H1 (cell line): Measurements from ENCODE around the gene RXRA. TPM values are rescaled to one million over a fixed set of nuclear protein-coding genes. Genes with fewer than 3 reads are reported as not detected.

ENCODE experiments used
- CTCF ChIA-PET: fragments of 300-600 bp; sonication (Branson Sonifier 250); formaldehyde crosslinking; loops from one replicate; lab custom pipeline; 2021; ENCODE audit not compliant: partially characterized antibody; lab: Charles Lee
- POLR2A ChIA-PET: fragments of 300-600 bp; sonication (Branson Sonifier 250); formaldehyde crosslinking; loops from one replicate; lab custom pipeline; 2021; ENCODE audit warnings: inconsistent platforms; ENCODE audit not compliant: partially characterized antibody; lab: Charles Lee
- DNase-seq, 2 experiments: peaks; one replicate each; pipeline versions ENCODE4 v3.0.0 to v3.0.0-alpha.2; 2010 to 2022; ENCODE audit warnings: low spot score in 2 of 2, low read depth in 1 of 2, mixed read lengths in 1 of 2
- FAIRE-seq: peaks from 2 replicates; lab custom pipeline; 2011; peaks lifted over from hg19 to GRCh38; lab: Jason Lieb, UNC
- H2AFZ ChIP-seq: 2 replicates; pipeline ENCODE4 v1.8.1; 2012; ENCODE audit warnings: low read length, inconsistent platforms
- H2AK5ac ChIP-seq: 2 replicates; pipeline ENCODE4 v1.6.1; 2013; ENCODE audit warnings: low read depth, low read length
- H2BK120ac ChIP-seq: replicated peaks from 2 replicates; pipeline ENCODE3; 2013; ENCODE audit warnings: low read depth, low read length, inconsistent platforms
- H2BK12ac ChIP-seq: 2 replicates; pipeline ENCODE4 v1.6.1; 2013; ENCODE audit warnings: low read depth, low read length
- H2BK15ac ChIP-seq: 2 replicates; pipeline ENCODE4 v1.6.1; 2013; ENCODE audit warnings: low read length
- H2BK20ac ChIP-seq: 2 replicates; pipeline ENCODE4 v1.6.1; 2013; ENCODE audit warnings: low read length
- H2BK5ac ChIP-seq: 2 replicates; pipeline ENCODE4 v1.6.1; 2013; ENCODE audit warnings: low read depth, low read length
- H3K14ac ChIP-seq: 2 replicates; pipeline ENCODE4 v1.6.1; 2013; ENCODE audit warnings: inconsistent platforms; ENCODE audit not compliant: insufficient read length
- H3K18ac ChIP-seq: 2 replicates; pipeline ENCODE4 v1.6.1; 2013; ENCODE audit warnings: low read length; ENCODE audit errors: extremely low read depth
- H3K23ac ChIP-seq: 2 replicates; pipeline ENCODE4 v1.6.1; 2013; ENCODE audit warnings: inconsistent platforms; ENCODE audit not compliant: insufficient read length
- H3K23me2 ChIP-seq: 2 replicates; pipeline ENCODE4 v1.6.1; 2013; ENCODE audit warnings: low read depth, low read length
- H3K27ac ChIP-seq: 2 replicates; pipeline ENCODE4 v1.6.1; 2011; ENCODE audit warnings: low read depth, low read length, inconsistent platforms
- H3K27me3 ChIP-seq, 4 experiments: replicated peaks in 1 of 4; 1 replicate in 1 of 4; 2 replicates in 3 of 4; pipeline versions ENCODE4 v1.6.1 to v1.8.1; 2011 to 2013; ENCODE audit warnings: low read length in 3 of 4, mild to moderate bottlenecking in 3 of 4, inconsistent platforms in 2 of 4, mixed read lengths in 2 of 4, moderate library complexity in 1 of 4; ENCODE audit not compliant: control insufficient read depth in 3 of 4, insufficient read depth in 3 of 4; ENCODE audit errors: extremely low read depth in 1 of 4
- H3K36me3 ChIP-seq, 4 experiments: 2 replicates each; pipeline versions ENCODE4 v1.6.1 to v1.8.1; 2011 to 2013; ENCODE audit warnings: mild to moderate bottlenecking in 4 of 4, low read length in 3 of 4, moderate library complexity in 2 of 4, control low read depth in 1 of 4, inconsistent platforms in 1 of 4; ENCODE audit not compliant: insufficient read depth in 4 of 4, control insufficient read depth in 2 of 4
- H3K4ac ChIP-seq: replicated peaks from 2 replicates; pipeline ENCODE3; 2013; ENCODE audit warnings: low read length, low read depth, mixed read lengths, inconsistent platforms; ENCODE audit not compliant: insufficient read length
- H3K4me1 ChIP-seq, 4 experiments: replicated peaks in 1 of 4; 1 replicate in 1 of 4; 2 replicates in 3 of 4; pipeline versions ENCODE4 v1.6.1 to v1.8.1; 2011 to 2013; ENCODE audit warnings: low read length in 3 of 4, inconsistent platforms in 2 of 4, mixed read lengths in 1 of 4; ENCODE audit not compliant: insufficient read depth in 4 of 4, control insufficient read depth in 3 of 4
- H3K4me2 ChIP-seq, 2 experiments: 2 replicates each; pipeline versions ENCODE4 v1.6.1 to v1.8.1; 2011 to 2013; ENCODE audit warnings: low read depth in 2 of 2, low read length in 2 of 2, control low read depth in 1 of 2, inconsistent platforms in 1 of 2, mild to moderate bottlenecking in 1 of 2; ENCODE audit not compliant: insufficient read depth in 1 of 2
- H3K4me3 ChIP-seq, 4 experiments: fragments of 200-600, 300-600 bp in 1 of 4; sonication (generic), shearing (Covaris generic), sonication (Bioruptor Twin) in 1 of 4; 2 replicates each; pipeline versions ENCODE4 v1.5.1 to v1.8.1; 2011 to 2016; ENCODE audit warnings: low read length in 4 of 4, low read depth in 3 of 4, control low read depth in 2 of 4, inconsistent platforms in 2 of 4, mild to moderate bottlenecking in 2 of 4, mixed read lengths in 1 of 4, moderate library complexity in 1 of 4; ENCODE audit not compliant: insufficient read depth in 2 of 4; ENCODE audit errors: extremely low read depth in 1 of 4
- H3K56ac ChIP-seq: replicated peaks from 2 replicates; pipeline ENCODE3; 2013; ENCODE audit warnings: low read depth, mild to moderate bottlenecking, mixed read lengths, low read length, inconsistent platforms; ENCODE audit not compliant: insufficient read length
- H3K79me1 ChIP-seq: 2 replicates; pipeline ENCODE4 v1.6.1; 2013; ENCODE audit warnings: low read depth, low read length, control low read depth
- H3K79me2 ChIP-seq, 2 experiments: 2 replicates each; pipeline versions ENCODE4 v1.6.1 to v1.8.1; 2012 to 2013; ENCODE audit warnings: low read length in 2 of 2, mild to moderate bottlenecking in 2 of 2, inconsistent platforms in 1 of 2; ENCODE audit not compliant: insufficient read depth in 2 of 2, control insufficient read depth in 1 of 2
- H3K9ac ChIP-seq, 4 experiments: replicated peaks in 1 of 4; 1 replicate in 1 of 4; 2 replicates in 3 of 4; pipeline versions ENCODE4 v1.6.1 to v1.8.1; 2011 to 2013; ENCODE audit warnings: low read depth in 3 of 4, low read length in 3 of 4, control low read depth in 2 of 4, mild to moderate bottlenecking in 2 of 4, moderate library complexity in 2 of 4, inconsistent platforms in 1 of 4; ENCODE audit errors: extremely low read depth in 1 of 4
- H3K9me3 ChIP-seq, 2 experiments: 2 replicates each; pipeline versions ENCODE4 v1.6.1 to v1.8.1; 2012 to 2013; ENCODE audit warnings: mild to moderate bottlenecking in 2 of 2, moderate library complexity in 2 of 2, control low read depth in 1 of 2, inconsistent platforms in 1 of 2, low read depth in 1 of 2, low read length in 1 of 2, mixed read lengths in 1 of 2; ENCODE audit not compliant: insufficient read depth in 2 of 2
- H4K20me1 ChIP-seq, 2 experiments: replicated peaks in 1 of 2; 2 replicates each; pipeline versions ENCODE3 to v1.8.1; 2011 to 2013; ENCODE audit warnings: inconsistent platforms in 2 of 2, low read length in 2 of 2, mild to moderate bottlenecking in 1 of 2; ENCODE audit not compliant: insufficient read depth in 2 of 2, control insufficient read depth in 1 of 2
- H4K5ac ChIP-seq: 2 replicates; pipeline ENCODE4 v1.6.1; 2013; ENCODE audit warnings: low read length, low read depth, mixed read lengths, inconsistent platforms; ENCODE audit not compliant: insufficient read length
- H4K8ac ChIP-seq: 2 replicates; pipeline ENCODE4 v1.8.0; 2013; ENCODE audit warnings: mild to moderate bottlenecking, moderate library complexity, low read length, inconsistent platforms; ENCODE audit not compliant: insufficient read depth; ENCODE audit errors: extremely low read depth
- H4K91ac ChIP-seq: replicated peaks from 2 replicates; pipeline ENCODE3; 2013; ENCODE audit warnings: low read length, mixed read lengths, inconsistent platforms; ENCODE audit not compliant: insufficient read length
- CHD2 ChIP-seq: IDR thresholded peaks from 2 replicates; pipeline ENCODE4 v1.6.1; 2012; ENCODE audit warnings: low read length, improper control_type of control experiment
- CREB1 ChIP-seq: IDR thresholded peaks from 2 replicates; pipeline ENCODE4 v1.6.1; 2012; ENCODE audit warnings: inconsistent platforms
- EGR1 ChIP-seq: IDR thresholded peaks from 2 replicates; pipeline ENCODE4 v1.6.1; 2011; ENCODE audit warnings: low read depth, low read length, borderline replicate concordance
- PHF8 ChIP-seq: fragments of 200-600 bp; sonication (generic); conservative IDR thresholded peaks from 2 replicates; pipeline ENCODE4 v1.7.1; 2012; ENCODE audit warnings: low read depth, mild to moderate bottlenecking, inconsistent platforms, low read length, moderate library complexity
- RBBP5 ChIP-seq: IDR thresholded peaks from 2 replicates; pipeline ENCODE4 v1.7.1; 2012; ENCODE audit warnings: low read depth, mild to moderate bottlenecking, inconsistent platforms, low read length, moderate library complexity, borderline replicate concordance
- RXRA ChIP-seq: IDR thresholded peaks from 2 replicates; pipeline ENCODE4 v1.6.1; 2011; ENCODE audit warnings: low read depth, mild to moderate bottlenecking, low read length, moderate library complexity; ENCODE audit not compliant: insufficient read depth
- SIN3A ChIP-seq, 2 experiments: IDR thresholded peaks in 1 of 2; conservative IDR thresholded peaks in 1 of 2; 2 replicates each; pipeline ENCODE4 v1.6.1; 2011 to 2012; ENCODE audit warnings: low read length in 2 of 2, improper control_type of control experiment in 1 of 2, low read depth in 1 of 2, mild to moderate bottlenecking in 1 of 2
- SP1 ChIP-seq: IDR thresholded peaks from 2 replicates; pipeline ENCODE4 v1.6.1; 2011; ENCODE audit warnings: low read depth, low read length
- SRF ChIP-seq: IDR thresholded peaks from 2 replicates; pipeline ENCODE4 v1.6.1; 2011; ENCODE audit warnings: mild to moderate bottlenecking, low read depth, low read length, moderate library complexity
- ZNF274 ChIP-seq: IDR thresholded peaks from 2 replicates; pipeline ENCODE4 v1.7.0; 2012; ENCODE audit warnings: low read length, borderline replicate concordance; ENCODE audit errors: extremely low read depth
- WGBS, 2 experiments: shearing (Covaris generic) in 1 of 2; methylation state at CpG; one replicate each; pipeline versions ENCODE4 v1.1.6 to v1.1.7; 2013 to 2015; ENCODE audit warnings: low lambda C conversion rate in 2 of 2, mixed read lengths in 2 of 2, inconsistent platforms in 1 of 2, low coverage in 1 of 2, missing lambda C conversion rate in 1 of 2; ENCODE audit not compliant: insufficient replicate concordance in 2 of 2, insufficient coverage in 1 of 2, insufficient read length in 1 of 2; ENCODE audit errors: extremely low coverage in 1 of 2, missing lambda C conversion rate in 1 of 2; 5-methylcytosine and 5-hydroxymethylcytosine counted together
- polyA plus RNA-seq, 7 experiments: library from polyadenylated mRNA; depleted of rRNA in 3 of 7; stranded (reverse) in 5 of 7; unstranded in 2 of 7; fragments of >200 nt in 5 of 7; fragments of 200-250 nt in 2 of 7; gene quantifications; 1 replicate in 5 of 7; 2 replicates in 1 of 7; 4 replicates in 1 of 7; pipeline versions ENCODE4 v1.2.1 to v1.2.3, GENCODE V29; 2011 to 2013; ENCODE audit warnings: missing spikeins in 2 of 7, mixed read lengths in 2 of 7
- total RNA-seq: library from RNA; stranded (reverse); fragmentation: NEBNext Ultra II Directional; extraction: Animal tissue kit (Norgen Biotek cat#: 25700); gene quantifications from 2 replicates; pipeline ENCODE4 v1.2.1, GENCODE V29; 2021
- TF ChIP-seq, protein P1 (sequence below): IDR thresholded peaks from 2 replicates; pipeline ENCODE4 v1.6.1; 2012; ENCODE audit warnings: low read length, inconsistent platforms

The RXRA gene
- total and polyA plus RNA-seq, 2 of the 8 experiments (the other 6 are each of a cell fraction or from before 2014, with no cell fraction given) = 9.8 to 29.4 TPM

DNA sequence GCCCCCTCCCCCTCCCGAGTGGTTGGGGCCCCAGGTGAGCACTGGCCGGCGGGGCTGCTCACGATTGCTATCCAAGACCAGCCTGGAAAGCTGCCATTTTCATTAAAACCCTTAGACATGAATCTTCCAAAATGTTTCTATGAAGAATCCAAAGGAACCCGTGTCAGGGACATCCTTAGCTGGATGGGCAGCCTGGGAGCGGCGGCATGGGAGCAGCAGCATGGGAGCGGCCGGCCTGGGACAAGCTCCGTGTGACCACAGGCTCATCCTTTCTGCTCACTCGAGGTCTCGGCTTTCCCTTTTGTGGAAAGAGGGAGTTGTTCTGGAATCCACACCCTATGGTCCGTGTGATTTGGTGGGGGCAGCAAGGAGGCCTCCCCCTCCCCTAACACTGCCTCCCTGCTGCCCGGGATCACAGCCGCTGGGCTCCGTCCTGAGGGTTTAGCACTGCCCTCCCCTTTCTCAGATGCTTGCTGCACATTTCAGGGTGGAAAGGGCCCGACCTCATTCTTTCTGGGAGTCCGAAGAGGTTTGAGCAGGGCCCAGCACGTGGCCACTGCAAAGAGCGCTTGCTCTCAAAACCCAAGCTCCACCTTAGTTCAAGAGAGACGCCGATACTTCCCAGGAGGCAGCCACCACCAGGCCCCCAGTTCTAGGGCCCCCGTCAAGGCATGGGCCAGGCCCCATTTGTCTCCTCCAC lies 127.7 kb downstream of the RXRA start:
- Histone ChIP-seq H3K14ac (no peak overlapping the region), H3K23ac (no peak overlapping the region), H3K9ac (no peak overlapping the region), H3K27ac (no peak overlapping the region), H2BK120ac (no peak overlapping the region), H3K4me2 (no peak overlapping the region), H3K4ac (no peak overlapping the region), H3K79me1 (no peaks in the 10 kb centered on the region), H3K79me2 (no peaks in the 10 kb centered on the region), H3K56ac (no peak overlapping the region), H2BK12ac (no peak overlapping the region), H3K36me3 (no peaks in the 10 kb centered on the region), H2BK15ac (no peak overlapping the region), H3K4me3 (no peak overlapping the region), H2BK20ac (no peak overlapping the region), H3K23me2 (peaks cover 7% of the 10 kb centered on the region; the same call in 1 of the 2 replicates), H2BK5ac (no peak overlapping the region), H3K27me3 (no peaks in the 10 kb centered on the region), H4K8ac (no peak overlapping the region), H4K91ac (no peak overlapping the region), H4K5ac (no peak overlapping the region), H2AK5ac (no peak overlapping the region), H3K9me3 (peaks cover 1 to 4% of the 10 kb centered on the region in 2 experiments; a peak in 3 of 4 replicates), H3K4me1 (peaks cover 0 to 3% (median 1%) of the 10 kb centered on the region in 4 experiments; a peak in 2 of 7 replicates), H3K18ac (no peak overlapping the region), H4K20me1 (no peaks in the 10 kb centered on the region), H2AFZ (no peak overlapping the region)
- POLR2A ChIA-PET = interaction anchor here (1.0 kb wide), 1 partner anchor 10 kb away, joined by 3 read pairs; no protein-coding TSS in a partner anchor
- DNase-seq (no peak), FAIRE-seq (no peak)
- WGBS, 2 experiments = 91% methylated on average over 23 of the region's 23 CpGs; no CpG with 5 or more reads in 1 of the 2 experiments
- CTCF ChIA-PET = interaction anchor here (0.7 to 1.5 kb wide), 5 partner anchors 11 to 295 kb away, joined by 3 to 6 read pairs (median 3); no protein-coding TSS in a partner anchor
- TF ChIP-seq ZNF274 = no peak
- TF ChIP-seq SRF = no peak
- no peak for TF ChIP-seq CHD2
- no peak for TF ChIP-seq RXRA
- no peak for TF ChIP-seq EGR1
- TF ChIP-seq CREB1 = no peak
- no peak for TF ChIP-seq SIN3A (conservative IDR thresholded peaks at IDR 0.05 in 1 of 2, IDR thresholded peaks at IDR 0.05 in 1 of 2; ENCODE audit: low read depth in 1 of 2, low read length in 2 of 2)
- TF ChIP-seq PHF8 = no peak
- no peak for TF ChIP-seq RBBP5
- TF ChIP-seq SP1 = no peak
- TF ChIP-seq, protein P1, sequence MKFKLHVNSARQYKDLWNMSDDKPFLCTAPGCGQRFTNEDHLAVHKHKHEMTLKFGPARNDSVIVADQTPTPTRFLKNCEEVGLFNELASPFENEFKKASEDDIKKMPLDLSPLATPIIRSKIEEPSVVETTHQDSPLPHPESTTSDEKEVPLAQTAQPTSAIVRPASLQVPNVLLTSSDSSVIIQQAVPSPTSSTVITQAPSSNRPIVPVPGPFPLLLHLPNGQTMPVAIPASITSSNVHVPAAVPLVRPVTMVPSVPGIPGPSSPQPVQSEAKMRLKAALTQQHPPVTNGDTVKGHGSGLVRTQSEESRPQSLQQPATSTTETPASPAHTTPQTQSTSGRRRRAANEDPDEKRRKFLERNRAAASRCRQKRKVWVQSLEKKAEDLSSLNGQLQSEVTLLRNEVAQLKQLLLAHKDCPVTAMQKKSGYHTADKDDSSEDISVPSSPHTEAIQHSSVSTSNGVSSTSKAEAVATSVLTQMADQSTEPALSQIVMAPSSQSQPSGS = no peak
